Stimulated activated naive CD8-positive, alpha-beta T cell treated with anti-CD3 and anti-CD28 coated beads, Interleukin-15, amount 100 ng/mL, for 72 hours (primary cell): Measurements from ENCODE around the gene ZNF593.

ENCODE experiments used
- ATAC-seq: fragments of 150-1000 bp; cut with Tn5 transposase; 2 replicates; pipeline ENCODE4 v1.10.0; 2021; ENCODE audit warnings: mild to moderate bottlenecking, moderate library complexity
- DNase-seq, 2 donors: peaks; one replicate each; pipeline ENCODE4 v3.0.0; 2021 to 2022
- H3K27ac Mint-ChIP-seq, 2 donors: one replicate each; pipeline ENCODE4 v1.8.0; 2022; ENCODE audit warnings: mild to moderate bottlenecking in 2 of 2, mixed read lengths in 2 of 2, moderate library complexity in 2 of 2
- H3K27me3 Mint-ChIP-seq: one replicate; pipeline ENCODE4 v1.8.0; 2022; ENCODE audit warnings: mixed read lengths
- H3K4me1 Mint-ChIP-seq: one replicate; pipeline ENCODE4 v1.8.0; 2022; ENCODE audit warnings: mild to moderate bottlenecking, mixed read lengths
- H3K4me3 Mint-ChIP-seq, 2 donors: one replicate each; pipeline ENCODE4 v1.8.0; 2022; ENCODE audit warnings: mild to moderate bottlenecking in 2 of 2, mixed read lengths in 2 of 2, moderate library complexity in 1 of 2
- H3K9me3 Mint-ChIP-seq, 2 donors: one replicate each; pipeline ENCODE4 v1.8.0; 2022; ENCODE audit warnings: mixed read lengths in 2 of 2

ZNF593 gene

DNA sequence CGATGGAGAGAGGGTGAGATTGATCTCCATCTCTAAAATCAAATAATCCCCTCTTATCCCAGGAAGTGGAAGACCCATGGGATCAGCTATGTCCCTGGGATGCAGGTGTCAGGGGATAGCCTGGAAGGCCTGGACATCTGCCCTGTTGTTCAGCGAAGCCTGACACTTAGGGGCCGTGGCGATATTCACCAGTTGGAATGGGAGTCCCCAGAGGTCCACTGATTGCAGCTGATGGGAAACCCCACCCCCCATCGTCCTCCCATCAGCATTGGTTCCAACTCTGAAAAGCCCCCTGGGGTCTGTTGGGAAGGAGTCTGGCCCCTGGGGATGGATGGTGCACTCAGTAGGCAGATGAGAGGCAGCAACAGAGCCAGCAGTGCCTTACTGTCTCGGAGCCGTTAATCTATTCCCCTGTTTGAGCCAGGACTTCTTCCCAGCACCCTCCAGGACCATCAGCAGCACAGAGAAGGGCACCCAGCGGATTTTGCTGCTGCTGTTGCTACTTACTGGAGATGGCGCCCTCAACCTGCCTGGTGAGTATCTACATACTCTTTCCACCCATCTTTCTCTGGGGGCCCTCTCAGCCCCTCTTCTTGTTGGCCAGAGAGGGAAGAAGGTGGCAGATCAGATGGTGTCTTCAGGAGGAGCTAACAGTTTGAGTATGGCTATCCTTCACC lies 34.1 kb downstream of the ZNF593 start:
- no peaks in the 10 kb centered on the region for H3K9me3 Mint-ChIP-seq
- H3K27me3 Mint-ChIP-seq = peaks cover 11% of the 10 kb centered on the region
- H3K27ac Mint-ChIP-seq = no peak overlapping the region
- H3K4me1 Mint-ChIP-seq = peaks cover 21% of the 10 kb centered on the region
- H3K4me3 Mint-ChIP-seq = no peak overlapping the region
- ATAC-seq (no peak), DNase-seq (no peak)

DNA sequence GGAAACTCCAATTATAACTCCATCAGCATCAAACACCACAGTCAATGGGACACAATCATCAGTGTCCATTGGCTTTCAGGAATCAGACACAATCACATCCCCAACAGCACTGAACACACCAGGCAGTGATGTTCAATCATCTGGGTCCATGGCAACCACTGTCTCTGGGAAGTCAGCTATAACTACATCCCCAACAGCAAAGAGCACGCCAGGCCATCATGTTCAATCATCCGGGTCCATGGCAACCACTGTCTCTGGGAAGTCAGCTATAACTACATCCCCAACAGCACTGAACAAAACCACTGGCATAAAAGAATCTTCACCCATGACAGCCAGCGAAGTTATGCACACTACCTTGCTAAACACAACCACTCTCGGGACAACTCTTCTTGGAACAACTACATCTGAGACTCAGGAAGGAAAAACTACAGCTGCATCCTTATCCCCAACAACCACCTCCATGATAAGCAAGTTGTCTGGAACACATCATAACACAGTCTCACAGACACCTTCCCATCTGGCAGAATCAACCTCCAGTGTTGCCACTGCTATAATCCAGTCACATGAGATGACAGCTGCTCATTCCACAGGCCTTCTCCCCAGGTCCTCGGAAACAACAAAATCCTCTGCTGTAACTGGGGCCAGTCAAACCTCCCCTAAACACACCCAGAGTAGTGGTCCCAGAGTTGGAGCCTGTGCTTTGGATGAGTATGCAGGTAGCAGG lies 40.6 kb downstream of the ZNF593 start:
- no peak overlapping the region for H3K4me3 Mint-ChIP-seq
- H3K27ac Mint-ChIP-seq = no peak overlapping the region
- no peaks in the 10 kb centered on the region for H3K9me3 Mint-ChIP-seq
- no peaks in the 10 kb centered on the region for H3K27me3 Mint-ChIP-seq
- ATAC-seq (no peak), DNase-seq (no peak)
- no peaks in the 10 kb centered on the region for H3K4me1 Mint-ChIP-seq

DNA sequence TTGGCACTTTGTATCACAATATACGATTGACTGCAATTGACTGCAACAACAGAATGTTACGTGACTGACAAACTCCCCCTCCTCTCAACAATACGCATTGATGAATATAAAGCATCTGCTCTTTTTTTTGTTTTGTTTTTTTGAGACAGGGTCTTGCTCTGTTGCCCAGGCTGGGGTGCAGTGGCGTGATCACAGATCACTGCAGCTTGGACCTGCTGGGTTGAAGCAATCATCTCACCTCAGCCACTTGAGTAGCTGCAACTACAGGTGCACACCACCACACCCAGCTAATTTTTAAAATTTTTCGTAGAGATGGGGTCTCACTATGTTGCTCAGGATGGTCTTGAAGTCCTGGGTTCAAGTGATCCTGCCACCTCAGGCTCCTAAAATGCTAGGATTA lies 43.0 kb downstream of the ZNF593 start:
- H3K4me3 Mint-ChIP-seq = no peak overlapping the region
- H3K4me1 Mint-ChIP-seq = no peaks in the 10 kb centered on the region
- DNase-seq = no peak
- no peak for ATAC-seq
- H3K9me3 Mint-ChIP-seq = no peaks in the 10 kb centered on the region
- H3K27ac Mint-ChIP-seq = no peak overlapping the region
- no peaks in the 10 kb centered on the region for H3K27me3 Mint-ChIP-seq

DNA sequence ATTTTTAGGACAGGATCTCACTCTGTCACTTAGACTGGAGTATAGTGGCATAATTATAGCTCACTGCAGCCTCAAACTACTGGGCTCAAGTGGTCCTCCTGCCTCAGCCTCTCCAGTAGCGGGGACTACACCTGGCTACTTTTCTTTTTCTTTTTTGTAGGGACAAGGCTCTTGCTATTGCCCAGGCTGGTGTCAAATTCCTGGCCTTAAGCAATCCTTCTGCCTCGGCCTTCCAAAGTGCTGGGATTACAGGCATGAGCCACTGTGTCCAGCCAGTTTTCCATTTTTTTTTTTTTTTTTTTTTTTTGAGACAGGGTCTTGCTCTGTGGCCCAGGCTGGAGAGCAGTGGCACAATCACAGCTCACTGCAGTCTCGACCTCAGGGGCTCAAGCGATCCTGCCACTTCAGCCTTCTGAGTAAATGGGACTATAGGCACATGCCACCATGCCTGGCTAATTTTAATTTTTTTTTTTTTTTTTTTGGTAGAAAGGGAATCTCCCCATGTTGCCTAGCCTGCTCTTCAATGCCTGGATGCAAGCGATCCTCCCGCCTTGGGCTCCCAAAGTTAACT lies 43.7 kb downstream of the ZNF593 start:
- Mint-ChIP-seq H3K4me1 (no peaks in the 10 kb centered on the region), H3K9me3 (no peaks in the 10 kb centered on the region), H3K27me3 (no peaks in the 10 kb centered on the region), H3K4me3 (no peak overlapping the region), H3K27ac (no peak overlapping the region)
- no peak for ATAC-seq
- DNase-seq = no peak

DNA sequence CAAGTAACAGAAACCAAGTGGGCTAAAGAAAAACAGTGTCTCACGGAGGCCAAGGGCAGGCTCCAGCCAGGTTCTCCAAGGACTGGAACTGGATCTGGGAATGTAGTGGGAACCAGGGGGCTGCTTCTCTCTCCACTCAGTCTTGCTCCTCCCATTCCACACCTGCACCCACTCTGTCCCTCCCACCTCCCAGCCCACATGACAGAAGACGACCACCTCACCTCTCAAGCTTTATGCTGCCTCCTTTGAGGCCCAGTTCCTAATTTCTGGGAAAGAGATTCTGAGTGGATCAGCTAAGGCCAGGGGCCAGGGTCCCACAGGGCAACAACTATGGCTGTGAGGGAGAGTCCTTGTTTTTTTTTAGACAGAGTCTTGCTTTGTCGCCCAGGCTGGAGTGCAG lies 45.5 kb downstream of the ZNF593 start:
- Mint-ChIP-seq H3K4me1 (no peaks in the 10 kb centered on the region), H3K27ac (no peak overlapping the region), H3K9me3 (no peaks in the 10 kb centered on the region), H3K27me3 (peaks cover 2% of the 10 kb centered on the region), H3K4me3 (no peak overlapping the region)
- ATAC-seq = no peak
- no peak for DNase-seq

DNA sequence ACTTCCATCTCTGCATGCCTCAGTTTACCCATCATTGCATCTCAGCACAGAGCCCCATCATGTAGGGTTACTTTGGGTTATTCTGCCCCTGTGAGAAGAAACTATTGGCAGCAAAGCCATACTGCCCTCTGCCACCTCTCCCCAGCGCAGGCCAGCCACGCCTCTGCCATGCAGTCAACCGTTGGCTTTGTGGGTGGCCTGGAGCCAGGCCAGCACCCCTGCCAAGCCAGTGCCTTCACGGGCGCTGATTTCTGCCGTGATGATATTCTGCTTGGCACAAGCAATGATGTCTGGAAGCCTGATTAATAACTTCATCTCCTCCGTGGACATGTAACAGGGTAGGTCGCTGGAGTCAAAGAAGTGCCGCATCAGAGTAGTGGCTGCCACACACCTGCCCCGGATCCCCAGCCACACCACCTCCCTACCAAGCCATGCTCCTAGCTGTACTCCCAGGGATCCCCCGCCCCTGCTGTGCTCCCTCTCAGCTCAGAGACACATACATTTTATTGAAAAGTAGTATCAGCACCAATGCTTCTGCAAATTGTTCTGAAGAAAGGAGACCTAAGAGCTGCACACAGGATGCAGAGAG lies 49.3 kb downstream of the ZNF593 start:
- no peaks in the 10 kb centered on the region for H3K9me3 Mint-ChIP-seq

More for the DNA sequence above, 49.3 kb downstream of the ZNF593 start:
- Mint-ChIP-seq H3K27ac (no peak overlapping the region), H3K4me3 (no peak overlapping the region), H3K27me3 (peaks cover 17% of the 10 kb centered on the region), H3K4me1 (no peaks in the 10 kb centered on the region)
- DNase-seq (no peak), ATAC-seq (no peak)
